HG03095 (cell line): Measurements from ENCODE around the gene ZNF550.

Experiments used
- ATAC-seq: cut with Tn5 transposase; IDR thresholded peaks from one replicate; pipeline ENCODE4 v1.9.1; 2021; ENCODE audit warnings: moderate library complexity; ENCODE audit not compliant: unreplicated experiment

The ZNF550 gene

DNA sequence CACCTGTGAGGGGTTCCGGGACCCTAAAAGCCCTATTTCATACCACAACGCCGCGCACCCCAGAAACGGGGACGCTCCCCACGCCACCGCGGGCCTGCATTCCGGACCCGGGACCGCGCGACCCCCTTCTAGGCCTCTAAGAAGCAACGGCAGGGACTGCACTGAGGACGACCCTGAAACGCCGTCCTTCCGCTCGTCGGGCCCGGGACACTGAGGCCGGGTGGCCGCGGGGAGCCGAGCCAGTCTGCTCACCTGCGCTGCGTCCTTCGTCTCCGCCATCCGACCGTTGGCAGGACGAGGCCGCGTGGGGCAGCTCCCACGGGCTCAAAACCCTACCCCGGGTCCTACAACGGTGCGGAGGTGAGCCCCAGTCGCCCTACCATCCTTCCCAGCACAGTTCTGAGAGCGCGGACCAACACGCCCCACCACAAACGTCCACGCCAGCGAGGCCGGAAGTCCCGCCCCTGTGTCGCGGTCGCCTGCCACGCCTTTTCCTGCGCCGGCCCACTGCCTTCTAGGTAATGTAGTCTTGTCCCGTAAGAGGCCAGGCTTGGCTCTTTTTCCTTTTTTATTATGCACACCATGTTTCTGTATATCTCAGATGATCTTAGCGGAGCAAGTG, at the start of gene ZNF550:
Gene ZNF550 (minus strand): TSS at position 460 of the 622 bp plus-strand sequence. CDS start 181 bp downstream, at position 279.
- ATAC-seq: peak; percentile 93

DNA sequence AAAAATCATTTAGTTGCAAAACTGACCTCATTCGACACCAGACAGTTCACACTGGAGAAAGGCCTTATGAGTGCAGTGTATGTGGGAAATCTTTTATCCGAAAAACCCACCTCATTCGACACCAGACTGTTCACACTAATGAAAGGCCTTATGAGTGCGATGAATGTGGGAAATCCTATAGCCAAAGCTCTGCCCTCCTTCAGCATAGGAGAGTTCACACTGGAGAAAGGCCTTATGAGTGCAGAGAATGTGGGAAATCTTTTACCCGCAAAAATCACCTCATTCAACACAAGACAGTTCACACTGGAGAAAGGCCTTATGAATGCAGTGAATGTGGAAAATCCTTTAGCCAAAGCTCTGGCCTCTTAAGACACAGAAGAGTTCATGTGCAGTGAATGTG, 47.3 kb upstream of the ZNF550 start:
- ATAC-seq: no peak

DNA sequence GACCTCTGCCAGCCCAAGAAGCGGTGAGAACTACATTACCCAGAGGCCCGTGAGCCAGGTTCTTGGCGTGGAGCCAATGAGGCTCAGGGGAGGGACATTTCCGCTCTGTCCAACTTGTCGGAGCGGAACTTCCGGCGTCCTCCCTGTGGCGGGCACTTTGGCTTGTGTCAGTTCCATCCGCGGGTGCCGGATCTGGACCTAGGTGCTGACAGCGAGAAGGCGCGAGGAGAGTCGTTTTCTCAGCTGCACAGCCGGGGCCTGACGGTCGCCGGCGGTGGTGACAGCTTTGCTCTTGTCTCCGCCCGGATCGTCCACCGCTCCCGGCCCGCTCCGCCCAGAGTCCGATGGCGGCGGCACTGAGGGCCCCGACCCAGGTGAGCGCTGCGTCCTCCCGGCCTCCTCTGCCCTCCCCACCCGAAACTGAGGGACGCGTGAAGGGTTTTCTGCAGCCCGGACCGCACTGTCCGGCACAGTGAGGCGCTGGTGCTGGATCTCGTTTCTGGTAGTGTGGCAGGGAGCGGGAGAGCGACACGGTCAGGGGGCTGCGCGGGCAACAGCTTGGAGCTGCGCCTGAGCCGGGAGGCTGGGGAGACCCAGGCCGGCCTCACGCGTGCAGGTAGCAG, 40.2 kb upstream of the ZNF550 start, which contains the start of gene ZNF530:
Gene ZNF530 (plus strand): TSS at position 125 of the 623 bp plus-strand sequence. CDS start 4,461 bp downstream, outside the sequence.
- ATAC-seq: peak; percentile 88

DNA sequence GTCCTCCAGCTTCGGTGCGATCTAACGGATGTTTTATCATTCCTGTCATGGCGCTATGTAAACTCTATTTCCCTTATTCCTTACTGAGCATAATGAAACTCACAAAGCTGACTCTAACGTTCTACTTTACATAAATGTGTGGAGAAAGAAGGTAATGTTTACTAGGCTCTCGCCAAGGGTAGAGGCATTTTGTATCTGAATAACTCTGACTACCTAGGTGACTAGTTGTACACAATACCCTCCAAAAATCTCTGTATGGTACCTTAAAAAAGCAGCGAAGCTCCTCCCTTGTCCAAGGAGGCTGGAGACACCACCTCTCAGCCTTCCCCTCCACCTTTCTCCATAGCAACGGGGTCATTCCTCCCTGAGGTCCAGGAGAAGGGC, 39.7 kb upstream of the ZNF550 start:
- ATAC-seq: peak; percentile 24

DNA sequence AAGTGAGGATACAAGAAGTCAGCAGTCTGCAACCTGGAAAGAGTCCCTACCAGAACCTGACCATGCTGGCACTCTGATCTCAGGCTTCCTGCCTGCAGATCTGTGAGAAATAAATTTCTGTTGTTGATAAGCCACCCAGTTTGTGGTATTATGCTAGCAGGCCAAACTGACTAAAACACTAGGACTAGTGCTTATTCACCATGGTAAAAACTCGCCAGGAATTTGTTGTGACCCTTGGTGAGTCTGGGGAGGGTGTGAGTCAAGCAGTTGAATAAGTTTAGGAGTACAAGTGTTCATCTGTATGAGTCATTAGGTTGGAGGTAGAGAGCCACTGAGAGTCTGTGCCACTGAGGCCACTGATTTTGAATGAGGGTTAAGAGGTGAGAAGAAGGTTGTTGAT, 27.9 kb upstream of the ZNF550 start:
- no peak for ATAC-seq

GRCh38 chr19:57583521-57584416, 24.1 kb upstream of the ZNF550 start, which contains the start of gene ZIK1:
ZIK1 (plus strand) TSS chr19:57584145; CDS start chr19:57584357, 212 bp downstream.
- ATAC-seq: peak; percentile 75

GRCh38 chr19:57583104-57583520, 23.4 kb upstream of the ZNF550 start:
- no peak for ATAC-seq

DNA sequence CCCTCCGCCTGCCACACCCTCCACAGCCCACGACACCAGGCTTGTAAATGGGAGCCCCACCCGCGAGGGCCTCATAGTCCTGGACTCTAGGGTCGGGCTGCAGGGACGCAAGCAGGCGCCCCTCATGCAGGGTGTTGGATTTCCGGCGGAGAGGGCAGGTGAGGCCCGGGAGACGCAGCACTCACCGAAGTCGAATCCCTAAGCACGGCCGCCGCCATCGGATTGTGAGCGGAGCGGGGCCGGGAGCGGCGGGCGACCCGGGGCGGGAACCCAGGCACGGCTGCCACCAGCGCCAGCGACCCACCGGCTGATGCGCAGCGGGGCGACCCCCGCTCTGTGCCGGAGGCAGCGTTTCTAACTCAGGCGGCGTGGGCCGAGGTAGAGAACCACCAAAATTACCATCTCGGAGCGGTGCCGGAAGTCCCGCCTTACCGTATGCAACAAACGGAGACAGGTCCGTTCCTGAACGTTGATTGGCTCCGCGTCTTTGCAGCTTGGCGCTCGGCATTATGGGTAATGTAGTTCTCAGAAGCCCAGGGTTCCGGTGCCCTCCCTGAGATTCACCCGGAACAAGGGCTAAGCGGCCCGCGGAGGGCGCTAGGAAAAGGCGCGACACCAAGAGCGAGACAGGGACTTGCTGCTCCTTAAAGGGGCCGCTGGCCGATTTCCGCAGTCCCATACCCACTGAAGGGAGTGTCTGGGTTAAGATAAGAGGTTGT, 19.0 kb upstream of the ZNF550 start, which contains the start of gene ZNF416:
Gene ZNF416 (minus strand): TSS at position 425 of the 719 bp plus-strand sequence. CDS start 207 bp downstream, at position 218.
- peak; percentile 85 for ATAC-seq

- no peak for ATAC-seq
Observed at GRCh38 chr19:57576661-57577060, 17.0 kb upstream of the ZNF550 start.

DNA sequence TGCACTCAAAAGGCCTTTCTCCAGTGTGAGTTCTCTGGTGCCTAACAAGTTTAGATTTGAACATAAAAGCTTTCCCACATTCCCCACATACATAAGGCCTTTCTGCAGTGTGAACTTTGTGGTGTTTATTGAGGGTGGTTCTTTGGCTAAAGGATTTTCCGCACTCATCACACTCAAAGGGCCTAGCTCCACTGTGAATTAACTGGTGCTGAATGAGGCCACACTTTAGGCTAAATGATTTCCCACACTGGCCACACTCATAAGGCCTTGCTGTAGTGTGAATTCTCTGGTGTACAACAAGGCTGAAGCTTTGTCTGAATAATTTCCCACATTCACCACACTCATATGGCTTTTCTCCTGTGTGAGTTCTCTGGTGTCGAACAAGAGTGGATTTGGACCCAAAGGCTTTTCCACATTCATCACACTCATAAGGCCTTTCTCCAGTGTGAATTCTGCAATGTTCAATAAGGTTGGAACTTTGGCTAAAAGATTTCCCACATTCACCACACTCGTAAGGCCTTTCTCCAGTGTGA, 12.8 kb upstream of the ZNF550 start:
- no peak for ATAC-seq

- ATAC-seq: no peak
Observed at GRCh38 chr19:57570707-57571106, 11.0 kb upstream of the ZNF550 start.

- no peak for ATAC-seq
Observed at GRCh38 chr19:57566396-57567265, 7.0 kb upstream of the ZNF550 start.

DNA sequence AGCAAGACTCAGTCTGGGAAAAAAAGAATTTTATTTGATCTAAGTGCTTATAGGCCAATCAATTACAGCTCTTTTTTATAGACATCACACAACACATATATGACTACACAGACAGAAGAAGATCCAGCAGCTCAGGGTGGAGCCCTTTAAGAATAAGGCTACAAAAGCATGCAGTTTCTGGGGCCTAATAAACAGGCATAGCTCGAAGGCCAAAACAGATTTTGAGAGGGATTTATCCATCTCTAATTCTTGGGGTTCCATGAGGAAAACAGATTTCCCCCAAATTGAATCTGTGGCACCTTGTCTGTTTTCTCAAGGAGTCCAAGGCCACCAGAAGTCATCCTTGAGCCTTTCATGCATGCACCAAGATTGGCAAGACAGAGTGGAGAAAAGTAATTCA, 3.9 kb upstream of the ZNF550 start:
- no peak for ATAC-seq

GRCh38 chr19:57560049-57560491, 407 bp upstream of the ZNF550 start:
- no peak for ATAC-seq

- ATAC-seq: no peak
Observed at GRCh38 chr19:57559008-57559403, 657 bp downstream of the ZNF550 start.

- ATAC-seq: no peak
Observed at GRCh38 chr19:57558525-57558924, 1.1 kb downstream of the ZNF550 start.

DNA sequence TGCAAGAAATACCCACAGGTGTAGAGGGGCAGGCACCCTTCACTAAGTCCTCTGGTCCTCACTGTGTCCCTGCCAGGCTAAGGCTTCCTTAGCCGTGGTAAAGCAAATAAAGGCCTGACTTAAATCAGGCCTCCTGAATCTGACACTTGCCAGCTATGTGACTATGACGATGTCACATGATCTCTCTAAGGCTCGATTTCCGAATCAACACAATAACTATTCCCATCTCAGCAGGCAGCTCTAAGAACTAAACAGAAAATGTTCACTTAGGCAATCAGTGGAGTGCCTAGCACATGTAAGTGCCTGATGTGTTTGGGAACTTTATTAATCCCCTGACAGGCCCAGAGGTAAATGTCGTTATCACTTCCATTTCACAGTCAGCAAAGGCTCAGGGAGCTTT, 2.0 kb downstream of the ZNF550 start:
- ATAC-seq: no peak

GRCh38 chr19:57552432-57552831, 7.2 kb downstream of the ZNF550 start:
- ATAC-seq: no peak

DNA sequence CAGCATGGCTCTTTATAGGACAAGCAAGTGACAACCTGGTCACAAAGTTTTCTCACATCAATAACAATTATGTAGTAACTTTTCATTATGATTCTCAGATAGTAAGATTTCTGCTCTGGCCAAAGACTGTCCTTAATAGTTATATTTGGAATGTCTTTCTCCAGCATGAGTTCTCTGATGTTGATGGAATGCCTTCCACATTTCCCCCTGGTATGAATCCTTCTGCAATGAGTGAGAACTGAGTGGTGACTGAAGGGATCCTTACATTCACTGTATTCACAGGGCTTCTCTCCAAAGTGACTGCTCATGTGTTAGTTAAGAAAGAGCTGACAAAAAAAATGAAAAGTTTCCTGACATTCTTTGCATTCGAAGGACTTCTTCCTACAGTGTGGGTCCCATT, 13.2 kb downstream of the ZNF550 start:
- ATAC-seq: no peak
